ENCODE results near the gene GBX1. TPM values are rescaled to one million over a fixed set of nuclear protein-coding genes. Genes with fewer than 3 reads are reported as not detected.

GBX1 gene
- polyA plus RNA-seq, 1 donor from 2014 or later, result not detected

DNA sequence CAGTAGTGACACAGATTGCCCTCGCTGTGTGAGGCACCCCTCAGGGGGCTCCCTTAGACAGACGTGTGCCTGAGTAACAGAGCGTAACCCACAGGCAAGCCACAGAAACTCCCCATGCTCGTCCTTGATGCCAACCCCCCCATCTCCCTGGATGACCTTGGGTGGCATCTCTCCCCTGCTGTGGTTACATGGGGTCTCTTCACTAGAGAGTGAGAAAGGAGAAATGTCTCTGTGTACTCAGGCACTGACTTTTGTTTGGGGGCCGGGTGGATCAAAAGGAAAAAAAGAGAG is 20.7 kb upstream of the GBX1 start:
- Histone ChIP-seq H3K4me3 (ENCODE audit: low read length) (no peak overlapping the region), H2AFZ (ENCODE audit: low read depth, low read length) (no peak overlapping the region), H3K4me2 (ENCODE audit: low read length) (no peak overlapping the region), H3K9me3 (ENCODE audit: low read length) (no peaks in the 10 kb centered on the region), H4K20me1 (ENCODE audit: insufficient read depth) (no peaks in the 10 kb centered on the region), H3K27ac (ENCODE audit: low read length) (no peak overlapping the region), H3K79me2 (replicated peaks; ENCODE audit: insufficient read depth, low read length) (no peaks in the 10 kb centered on the region), H3K36me3 (ENCODE audit: insufficient read depth, low read length) (no peaks in the 10 kb centered on the region), H3F3A (ENCODE audit: insufficient read depth, low read length, poor library complexity, severe bottlenecking) (no peaks in the 10 kb centered on the region), H3K9me2 (ENCODE audit: insufficient read depth, low read length) (no peaks in the 10 kb centered on the region), H3K9ac (ENCODE audit: low read length) (no peak overlapping the region), H3K27me3 (ENCODE audit: insufficient read depth, low read depth, low read length) (no peaks in the 10 kb centered on the region)
- TF ChIP-seq SMC3 (conservative IDR thresholded peaks at IDR 0.05; ENCODE audit: poor library complexity) (no peak), EP300 (conservative IDR thresholded peaks at IDR 0.05; ENCODE audit: poor library complexity, severe bottlenecking) (no peak)

DNA sequence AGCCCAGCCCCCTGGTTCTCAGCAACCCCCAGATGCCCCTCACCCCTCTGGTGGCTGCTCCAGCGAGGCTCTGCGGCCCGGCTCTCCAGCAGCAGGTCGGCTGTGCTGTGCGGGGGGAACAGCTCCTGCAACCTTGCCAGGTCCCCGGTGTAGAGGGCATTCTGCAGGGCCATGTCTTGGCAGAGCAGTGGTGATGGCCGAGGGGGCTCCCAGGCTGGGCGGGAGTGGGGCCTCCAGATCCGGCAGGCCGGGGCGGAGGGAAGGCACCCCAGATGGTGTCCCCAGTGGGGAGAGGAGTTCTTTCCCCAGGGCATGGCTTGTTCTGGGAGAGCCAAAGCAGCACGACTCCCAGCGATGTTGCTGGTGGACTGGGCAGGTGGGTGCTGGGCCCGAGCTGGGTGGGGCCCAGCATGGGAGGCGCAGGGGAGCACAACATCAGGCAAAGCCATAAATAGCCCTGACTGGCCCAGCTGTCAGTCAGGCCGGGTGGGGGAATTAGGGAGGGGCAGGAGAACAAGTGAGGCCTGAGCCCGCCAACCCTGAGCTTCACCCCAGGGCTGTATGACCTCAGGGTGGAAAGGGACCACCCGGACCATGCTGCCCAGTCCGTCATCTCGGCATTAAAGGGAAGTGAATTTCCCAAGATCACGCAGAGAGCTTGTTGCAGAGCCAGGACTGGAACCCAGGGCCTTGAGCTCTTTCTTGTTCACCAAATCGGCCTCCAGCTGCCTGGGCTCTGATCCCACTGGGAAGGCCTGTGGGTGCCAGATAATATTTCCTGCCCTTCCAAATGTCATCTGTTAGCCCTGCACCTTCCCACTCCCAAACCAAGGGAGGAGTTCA is 20.1 kb upstream of the GBX1 start:
- Histone ChIP-seq H3K79me2 (replicated peaks; ENCODE audit: insufficient read depth, low read length) (no peaks in the 10 kb centered on the region), H3K9me3 (ENCODE audit: low read length) (no peaks in the 10 kb centered on the region), H3F3A (ENCODE audit: insufficient read depth, low read length, poor library complexity, severe bottlenecking) (no peaks in the 10 kb centered on the region), H3K36me3 (ENCODE audit: insufficient read depth, low read length) (no peaks in the 10 kb centered on the region), H3K9ac (ENCODE audit: low read length) (no peak overlapping the region), H3K4me3 (ENCODE audit: low read length) (no peak overlapping the region), H3K27ac (ENCODE audit: low read length) (no peak overlapping the region), H2AFZ (ENCODE audit: low read depth, low read length) (no peak overlapping the region), H3K4me2 (ENCODE audit: low read length) (no peak overlapping the region), H3K9me2 (ENCODE audit: insufficient read depth, low read length) (no peaks in the 10 kb centered on the region), H3K27me3 (ENCODE audit: insufficient read depth, low read depth, low read length) (no peaks in the 10 kb centered on the region), H4K20me1 (ENCODE audit: insufficient read depth) (no peaks in the 10 kb centered on the region)
- no peak for TF ChIP-seq POLR2AphosphoS5 (IDR thresholded peaks at IDR 0.05)

DNA sequence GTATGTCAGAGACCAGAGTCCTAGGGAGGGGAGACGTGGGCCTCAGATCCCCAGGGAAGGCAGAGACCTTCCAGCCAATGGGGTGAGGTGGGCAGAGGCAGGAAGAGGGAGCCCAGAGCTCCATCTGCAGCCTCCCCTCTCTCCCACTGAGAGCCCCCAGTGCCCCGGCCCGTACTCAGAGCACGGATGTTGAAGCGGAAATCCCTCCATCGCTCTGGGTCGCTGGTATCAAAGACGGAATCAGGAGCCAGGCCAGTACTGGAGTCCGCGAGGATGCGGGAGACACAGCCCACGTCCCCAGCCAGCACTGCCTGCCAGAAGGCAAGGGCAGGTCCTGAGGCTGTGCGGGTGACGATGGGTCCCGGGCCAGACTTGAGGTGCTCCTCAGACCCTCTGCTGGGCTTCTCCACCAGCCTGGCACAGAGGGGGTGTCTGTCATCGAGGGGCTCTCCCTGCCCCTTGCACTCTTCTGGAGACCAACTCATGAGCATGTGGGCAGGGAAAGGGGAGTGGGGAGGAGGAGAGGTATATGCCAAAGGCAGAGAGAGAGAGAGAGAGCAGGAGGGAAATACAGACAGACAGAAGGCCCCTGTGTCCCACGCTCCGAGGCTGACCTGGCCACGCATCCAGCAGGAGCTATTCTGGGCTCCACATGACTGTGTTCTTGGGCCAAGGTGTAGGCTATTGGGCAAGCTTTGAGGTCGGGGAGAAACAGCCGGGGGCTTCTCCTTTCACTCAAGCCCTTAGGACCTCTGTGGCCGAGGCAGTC is 19.3 kb upstream of the GBX1 start, which contains the start of gene ASB10:
Gene ASB10 (minus strand): TSS at position 611 of the 769 bp plus-strand sequence. CDS start 120 bp downstream, at position 491.
- Histone ChIP-seq H3K27ac (ENCODE audit: low read length) (no peak within 1 kb of the TSS), H3F3A (ENCODE audit: insufficient read depth, low read length, poor library complexity, severe bottlenecking) (no peaks in the 10 kb centered on the region), H2AFZ (ENCODE audit: low read depth, low read length) (no peak within 1 kb of the TSS), H3K9ac (ENCODE audit: low read length) (no peak within 1 kb of the TSS), H3K4me3 (ENCODE audit: low read length) (no peak within 1 kb of the TSS), H3K9me2 (ENCODE audit: insufficient read depth, low read length) (no peaks in the 10 kb centered on the region), H4K20me1 (ENCODE audit: insufficient read depth) (no peaks in the 10 kb centered on the region), H3K79me2 (replicated peaks; ENCODE audit: insufficient read depth, low read length) (no peaks in the 10 kb centered on the region), H3K36me3 (ENCODE audit: insufficient read depth, low read length) (no peaks in the 10 kb centered on the region), H3K9me3 (ENCODE audit: low read length) (no peaks in the 10 kb centered on the region), H3K27me3 (ENCODE audit: insufficient read depth, low read depth, low read length) (no peaks in the 10 kb centered on the region), H3K4me2 (ENCODE audit: low read length) (no peak within 1 kb of the TSS)
- no peak for TF ChIP-seq MXI1 (conservative IDR thresholded peaks at IDR 0.05; ENCODE audit: poor library complexity, severe bottlenecking)
- no peak for TF ChIP-seq TAF1 (IDR thresholded peaks at IDR 0.05; ENCODE audit: low read depth)
- no peak for TF ChIP-seq EZH2 (IDR thresholded peaks at IDR 0.05; ENCODE audit: borderline replicate concordance, insufficient read depth, low read length, poor library complexity, severe bottlenecking)
- TF ChIP-seq, protein P1, sequence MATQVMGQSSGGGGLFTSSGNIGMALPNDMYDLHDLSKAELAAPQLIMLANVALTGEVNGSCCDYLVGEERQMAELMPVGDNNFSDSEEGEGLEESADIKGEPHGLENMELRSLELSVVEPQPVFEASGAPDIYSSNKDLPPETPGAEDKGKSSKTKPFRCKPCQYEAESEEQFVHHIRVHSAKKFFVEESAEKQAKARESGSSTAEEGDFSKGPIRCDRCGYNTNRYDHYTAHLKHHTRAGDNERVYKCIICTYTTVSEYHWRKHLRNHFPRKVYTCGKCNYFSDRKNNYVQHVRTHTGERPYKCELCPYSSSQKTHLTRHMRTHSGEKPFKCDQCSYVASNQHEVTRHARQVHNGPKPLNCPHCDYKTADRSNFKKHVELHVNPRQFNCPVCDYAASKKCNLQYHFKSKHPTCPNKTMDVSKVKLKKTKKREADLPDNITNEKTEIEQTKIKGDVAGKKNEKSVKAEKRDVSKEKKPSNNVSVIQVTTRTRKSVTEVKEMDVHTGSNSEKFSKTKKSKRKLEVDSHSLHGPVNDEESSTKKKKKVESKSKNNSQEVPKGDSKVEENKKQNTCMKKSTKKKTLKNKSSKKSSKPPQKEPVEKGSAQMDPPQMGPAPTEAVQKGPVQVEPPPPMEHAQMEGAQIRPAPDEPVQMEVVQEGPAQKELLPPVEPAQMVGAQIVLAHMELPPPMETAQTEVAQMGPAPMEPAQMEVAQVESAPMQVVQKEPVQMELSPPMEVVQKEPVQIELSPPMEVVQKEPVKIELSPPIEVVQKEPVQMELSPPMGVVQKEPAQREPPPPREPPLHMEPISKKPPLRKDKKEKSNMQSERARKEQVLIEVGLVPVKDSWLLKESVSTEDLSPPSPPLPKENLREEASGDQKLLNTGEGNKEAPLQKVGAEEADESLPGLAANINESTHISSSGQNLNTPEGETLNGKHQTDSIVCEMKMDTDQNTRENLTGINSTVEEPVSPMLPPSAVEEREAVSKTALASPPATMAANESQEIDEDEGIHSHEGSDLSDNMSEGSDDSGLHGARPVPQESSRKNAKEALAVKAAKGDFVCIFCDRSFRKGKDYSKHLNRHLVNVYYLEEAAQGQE (IDR thresholded peaks at IDR 0.05; ENCODE audit: borderline replicate concordance), result no peak
- TF ChIP-seq POLR2AphosphoS5 (IDR thresholded peaks at IDR 0.05), result no peak
- TF ChIP-seq, protein P2, sequence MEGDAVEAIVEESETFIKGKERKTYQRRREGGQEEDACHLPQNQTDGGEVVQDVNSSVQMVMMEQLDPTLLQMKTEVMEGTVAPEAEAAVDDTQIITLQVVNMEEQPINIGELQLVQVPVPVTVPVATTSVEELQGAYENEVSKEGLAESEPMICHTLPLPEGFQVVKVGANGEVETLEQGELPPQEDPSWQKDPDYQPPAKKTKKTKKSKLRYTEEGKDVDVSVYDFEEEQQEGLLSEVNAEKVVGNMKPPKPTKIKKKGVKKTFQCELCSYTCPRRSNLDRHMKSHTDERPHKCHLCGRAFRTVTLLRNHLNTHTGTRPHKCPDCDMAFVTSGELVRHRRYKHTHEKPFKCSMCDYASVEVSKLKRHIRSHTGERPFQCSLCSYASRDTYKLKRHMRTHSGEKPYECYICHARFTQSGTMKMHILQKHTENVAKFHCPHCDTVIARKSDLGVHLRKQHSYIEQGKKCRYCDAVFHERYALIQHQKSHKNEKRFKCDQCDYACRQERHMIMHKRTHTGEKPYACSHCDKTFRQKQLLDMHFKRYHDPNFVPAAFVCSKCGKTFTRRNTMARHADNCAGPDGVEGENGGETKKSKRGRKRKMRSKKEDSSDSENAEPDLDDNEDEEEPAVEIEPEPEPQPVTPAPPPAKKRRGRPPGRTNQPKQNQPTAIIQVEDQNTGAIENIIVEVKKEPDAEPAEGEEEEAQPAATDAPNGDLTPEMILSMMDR (IDR thresholded peaks at IDR 0.05; ENCODE audit: poor library complexity, severe bottlenecking), result no peak
- no peak for TF ChIP-seq EP300 (conservative IDR thresholded peaks at IDR 0.05; ENCODE audit: poor library complexity, severe bottlenecking)
- no peak for TF ChIP-seq RAD21 (conservative IDR thresholded peaks at IDR 0.05)
- TF ChIP-seq SMC3 (conservative IDR thresholded peaks at IDR 0.05; ENCODE audit: poor library complexity), result no peak

All from neural cell (in vitro differentiated cells).